GM21423 (cell line): ENCODE results near the gene SERPINH1.

Experiments
- ATAC-seq: cut with Tn5 transposase; IDR thresholded peaks from one replicate; pipeline ENCODE4 v1.9.1; 2021; ENCODE audit warnings: mild to moderate bottlenecking, moderate library complexity; ENCODE audit not compliant: unreplicated experiment

The SERPINH1 gene

GRCh38 chr11:75532200-75533048 lies 29.6 kb upstream of the SERPINH1 start:
- no peak for ATAC-seq

- no peak for ATAC-seq
Measured at GRCh38 chr11:75533896-75534258, 28.2 kb upstream of the SERPINH1 start.

- no peak for ATAC-seq
Measured at GRCh38 chr11:75534259-75535069, 27.6 kb upstream of the SERPINH1 start.

DNA sequence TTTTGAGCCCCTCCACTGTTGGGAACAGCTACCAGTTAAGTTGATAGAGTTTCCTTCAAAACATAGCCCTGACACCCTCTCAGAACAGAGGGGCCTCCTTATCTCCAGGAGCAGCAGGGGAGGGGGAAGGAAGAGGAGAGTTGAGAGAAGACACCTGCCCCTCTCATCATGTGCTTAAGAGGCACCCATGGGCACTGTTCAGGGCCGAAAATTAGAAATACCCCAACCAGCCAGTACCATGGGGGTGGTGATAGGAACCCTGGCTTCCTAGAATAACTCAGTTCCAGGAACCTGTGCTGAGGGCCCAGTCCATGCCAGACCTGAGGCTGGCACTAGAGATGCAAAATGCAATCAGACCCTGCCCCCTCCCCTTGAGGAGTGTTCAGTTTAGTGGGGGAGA lies 27.0 kb upstream of the SERPINH1 start:
- no peak for ATAC-seq

DNA sequence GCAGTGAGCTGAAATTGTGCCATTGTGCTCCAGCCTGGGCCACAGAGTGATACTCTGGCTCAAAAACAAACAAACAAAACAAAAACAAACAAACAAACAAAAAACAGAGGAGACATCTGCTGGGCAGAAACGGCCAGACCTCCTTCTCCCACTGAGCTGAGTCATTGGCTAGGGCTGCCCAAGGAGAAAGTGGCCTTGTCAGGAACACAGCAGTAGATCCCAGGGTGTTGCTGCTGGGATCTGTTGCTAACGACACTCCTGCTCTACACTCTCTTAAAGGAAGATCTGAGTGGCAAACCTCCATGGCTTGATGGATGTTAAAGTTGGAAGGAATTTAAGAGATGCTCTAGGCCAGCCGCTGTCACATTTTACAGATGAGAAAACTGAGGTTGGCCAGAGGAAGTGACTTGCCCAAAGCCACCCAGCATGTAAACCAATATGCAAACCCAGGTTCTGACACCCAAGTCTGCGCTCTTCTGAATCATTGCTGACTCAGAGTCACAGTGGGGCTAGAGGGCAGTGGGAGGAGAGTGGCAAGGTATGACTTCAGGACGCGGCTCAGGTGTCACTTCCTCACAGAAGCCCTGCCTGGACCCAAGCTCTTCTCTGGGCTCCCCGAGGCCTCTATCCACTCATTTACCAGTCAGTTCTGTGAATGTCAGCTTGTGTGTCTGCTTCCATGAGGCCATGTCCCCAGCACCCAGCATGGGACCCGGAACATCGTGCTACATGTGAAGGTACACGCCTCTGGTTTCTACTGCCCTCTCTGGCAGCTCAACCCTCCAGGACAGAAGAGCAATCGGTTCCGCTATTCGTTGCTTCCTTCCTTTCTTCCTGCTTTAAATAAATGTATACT lies 25.0 kb upstream of the SERPINH1 start:
- ATAC-seq, result peak; percentile 87

DNA sequence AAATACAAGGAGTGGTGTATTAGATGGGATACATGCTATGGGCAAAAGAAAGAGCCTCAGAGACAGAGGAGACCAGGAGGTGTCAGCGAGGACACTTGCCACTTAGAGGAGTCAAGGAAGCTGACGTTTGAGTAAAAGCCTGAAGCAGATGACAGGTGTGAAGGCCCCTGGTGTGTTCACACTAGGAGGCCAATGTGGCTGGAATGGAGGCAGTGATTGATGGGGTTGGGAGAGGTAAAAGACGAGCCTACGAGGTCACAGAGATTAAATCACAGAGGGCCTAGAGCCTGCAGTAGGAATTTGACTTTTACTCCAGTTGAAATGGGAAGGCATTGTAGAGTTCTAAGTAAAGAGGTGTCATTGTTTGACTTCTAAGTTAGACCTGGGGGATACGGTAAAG lies 24.3 kb upstream of the SERPINH1 start:
- ATAC-seq, result no peak

DNA sequence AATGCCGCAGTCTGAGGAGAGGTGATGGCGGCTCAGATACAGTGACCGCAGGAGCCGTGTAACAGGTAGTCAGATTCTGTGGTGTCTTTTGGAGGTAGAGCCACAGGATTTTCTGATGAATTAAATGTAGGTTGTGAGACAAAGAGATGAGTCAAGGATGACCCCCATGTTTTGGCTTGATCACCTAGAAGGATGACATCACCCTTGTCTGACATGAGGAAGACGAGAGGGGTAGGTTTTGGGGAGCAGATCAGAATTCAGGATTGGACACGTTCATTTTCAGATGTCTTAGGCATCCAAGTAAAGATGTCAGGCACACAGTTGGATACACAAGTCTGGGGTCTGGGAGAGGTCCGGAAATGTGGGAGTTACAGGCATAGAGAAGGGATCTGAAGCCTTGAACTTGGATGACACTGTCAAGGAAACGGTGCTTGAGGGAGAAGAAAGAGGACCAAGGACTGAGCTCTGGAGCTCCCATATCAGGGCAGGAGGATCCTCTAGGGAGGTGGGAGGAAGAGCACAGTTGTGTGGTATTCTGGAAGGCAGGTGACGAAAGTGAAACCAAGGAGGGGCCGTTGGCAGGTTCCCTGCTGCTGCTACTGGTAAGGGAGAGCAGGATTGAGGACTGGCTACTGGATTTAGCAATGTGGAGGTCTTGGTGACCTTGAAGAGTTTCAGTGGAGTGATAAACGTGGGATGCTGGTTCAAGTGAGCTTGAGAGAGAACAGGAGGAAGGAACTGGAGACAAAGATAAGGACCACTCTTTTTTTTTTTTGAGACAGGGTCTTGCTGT lies 23.7 kb upstream of the SERPINH1 start:
- no peak for ATAC-seq

- ATAC-seq, result no peak
Measured at GRCh38 chr11:75539459-75540334, 22.4 kb upstream of the SERPINH1 start.

DNA sequence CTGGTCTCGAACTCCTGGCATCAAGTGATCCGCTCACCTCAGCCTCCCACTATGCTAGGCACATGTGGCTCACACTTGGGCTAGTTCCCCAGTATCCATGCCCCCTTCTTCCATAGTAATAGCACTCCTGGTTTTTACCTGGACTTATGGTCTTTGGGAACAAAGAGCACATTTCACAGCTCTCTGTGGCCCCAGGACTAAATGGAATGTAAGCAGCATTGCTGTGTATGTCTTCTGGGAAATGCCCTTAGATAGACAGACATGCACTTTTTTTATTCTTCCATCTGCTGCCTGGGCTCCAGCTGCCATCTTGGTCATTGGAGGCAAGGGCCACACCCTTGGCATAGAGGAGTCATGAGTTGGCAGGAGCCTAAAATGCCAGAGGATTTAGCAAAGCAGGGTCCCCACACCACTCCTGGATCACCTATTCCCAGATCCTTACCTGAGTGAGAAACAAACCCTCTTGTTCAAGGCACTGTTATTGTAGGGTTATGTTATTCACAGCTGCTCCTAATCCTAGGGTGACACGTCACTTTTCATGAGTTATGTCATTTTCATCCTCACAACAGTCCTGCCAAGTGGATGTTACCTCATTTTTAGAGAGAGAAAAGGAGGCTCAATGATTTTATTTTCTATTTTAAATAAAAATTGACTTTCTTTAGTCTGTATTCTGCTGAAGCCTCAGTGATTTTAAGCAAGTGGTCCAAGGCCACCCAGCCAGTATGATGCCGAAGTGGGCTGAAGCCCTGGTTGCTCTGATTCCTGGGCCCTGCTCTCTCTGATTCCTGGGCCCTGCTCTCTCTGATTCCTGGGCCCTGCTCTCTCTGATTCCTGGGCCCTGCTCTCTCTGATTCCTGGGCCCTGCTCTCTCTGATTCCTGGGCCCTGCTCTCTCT lies 20.6 kb upstream of the SERPINH1 start:
- ATAC-seq, result no peak

- ATAC-seq, result no peak
Measured at GRCh38 chr11:75542088-75542438, 20.0 kb upstream of the SERPINH1 start.

DNA sequence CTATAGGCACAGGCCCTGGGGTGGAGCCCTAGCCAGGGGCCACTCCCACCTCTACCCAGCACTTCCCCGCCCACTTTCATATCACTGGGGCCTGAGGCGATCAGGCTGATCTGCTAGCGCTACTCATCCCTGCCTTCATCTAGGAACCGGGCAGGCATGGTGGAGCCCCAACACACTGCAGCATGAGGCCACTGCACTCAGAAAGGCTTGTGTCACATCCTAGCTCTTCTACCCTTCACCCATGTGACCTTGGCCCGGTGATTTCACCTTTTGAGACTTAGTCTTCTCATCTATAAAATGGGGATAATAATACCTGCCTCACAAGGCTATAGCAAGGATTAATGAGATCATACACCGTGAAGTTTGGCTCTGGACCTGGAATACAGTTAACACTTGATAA lies 18.2 kb upstream of the SERPINH1 start:
- no peak for ATAC-seq

DNA sequence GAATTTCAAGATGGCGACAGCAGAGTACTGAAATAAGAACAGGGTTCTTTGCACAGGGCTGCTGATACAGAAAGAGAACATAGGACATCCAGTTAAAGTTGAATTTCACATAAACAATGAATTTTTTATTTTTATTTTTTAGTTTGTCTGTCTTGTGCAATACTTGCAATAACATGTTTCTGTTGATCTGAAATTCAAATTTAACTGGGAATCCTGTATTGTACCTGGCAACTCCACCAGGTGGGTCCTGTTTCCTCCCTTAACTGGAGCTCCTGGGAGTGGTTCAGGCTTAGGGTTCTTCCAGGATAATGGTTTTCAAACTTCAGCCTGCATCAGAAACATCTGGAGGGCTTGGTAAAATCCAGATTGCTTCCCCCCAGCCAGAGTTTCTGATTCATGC lies 14.9 kb upstream of the SERPINH1 start:
- no peak for ATAC-seq

DNA sequence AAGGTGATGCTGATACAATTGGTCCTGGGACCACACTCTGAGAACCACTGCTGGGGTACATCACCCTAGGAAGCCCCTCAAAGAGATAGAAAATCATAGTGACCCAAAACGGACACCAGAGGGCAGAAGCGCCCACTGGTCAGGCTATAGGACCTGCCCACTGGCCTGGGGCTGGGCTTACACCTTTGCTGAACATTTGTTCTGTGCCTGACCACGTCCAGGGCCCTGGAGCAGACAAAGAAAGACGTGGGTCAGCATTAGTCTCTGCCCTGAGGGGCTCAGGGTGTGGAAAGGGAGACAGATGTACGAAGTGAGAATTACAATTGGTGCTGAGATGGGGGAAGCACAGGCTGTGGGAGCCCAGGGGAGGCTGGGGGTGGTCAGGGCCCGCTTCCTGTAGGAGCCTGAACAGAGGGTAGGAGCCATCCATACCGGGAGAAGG lies 14.4 kb upstream of the SERPINH1 start:
- no peak for ATAC-seq

GRCh38 chr11:75548595-75549272 lies 13.3 kb upstream of the SERPINH1 start:
- ATAC-seq, result no peak

GRCh38 chr11:75549370-75549958 lies 12.6 kb upstream of the SERPINH1 start:
- ATAC-seq, result no peak

DNA sequence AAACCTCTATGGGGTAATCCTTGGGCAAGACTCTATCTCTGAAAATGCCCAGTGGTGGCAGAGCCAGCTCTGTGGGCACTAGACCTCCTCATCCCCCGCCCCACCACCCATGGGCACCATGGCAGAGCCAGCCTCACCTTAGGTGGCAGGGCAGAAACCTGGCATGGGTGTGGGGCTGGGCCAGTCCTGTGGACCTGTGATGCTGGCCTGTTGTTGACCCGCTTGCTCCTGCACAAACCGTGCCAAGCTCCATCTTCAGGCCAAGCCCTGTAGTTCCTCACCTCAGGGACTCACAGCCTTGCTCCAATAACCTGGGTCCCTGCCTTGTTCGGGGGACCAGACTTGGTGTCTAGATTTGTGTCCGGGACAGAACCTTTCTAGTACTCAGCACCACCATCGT lies 8.9 kb upstream of the SERPINH1 start:
- ATAC-seq, result no peak

GRCh38 chr11:75553889-75554257 lies 8.2 kb upstream of the SERPINH1 start:
- no peak for ATAC-seq
